ENCODE measurements around the gene SDF4. TPM values are rescaled to one million over a fixed set of nuclear protein-coding genes. Genes with fewer than 3 reads are reported as not detected.

SDF4 gene
- total and polyA plus RNA-seq, 2 of the 8 experiments (the other 6 are each of a cell fraction or from before 2014, with no cell fraction given), result 45.5 to 75.6 TPM

- Histone ChIP-seq H2AK5ac (ENCODE audit: low read depth, low read length) (no peak overlapping the region), H3K18ac (ENCODE audit: extremely low read depth, low read length) (no peak overlapping the region), H3K4ac (replicated peaks; ENCODE audit: insufficient read length, low read depth, low read length) (no peak overlapping the region), H2AFZ (ENCODE audit: low read length) (no peak overlapping the region), H2BK20ac (ENCODE audit: low read length) (no peak overlapping the region), H3K9ac (replicated peaks in 1 of 4; ENCODE audit: extremely low read depth in 1 of 4, low read depth in 3 of 4, low read length in 3 of 4) (no peak overlapping the region), H4K91ac (replicated peaks; ENCODE audit: insufficient read length, low read length) (no peak overlapping the region), H2BK12ac (ENCODE audit: low read depth, low read length) (no peak overlapping the region; the same call in 1 of the 2 replicates), H2BK120ac (replicated peaks; ENCODE audit: low read depth, low read length) (no peak overlapping the region), H4K20me1 (replicated peaks in 1 of 2; ENCODE audit: control insufficient read depth in 1 of 2, insufficient read depth in 2 of 2, low read length in 2 of 2) (peaks cover 3 to 10% of the 10 kb centered on the region in 2 experiments), H3K4me2 (ENCODE audit: insufficient read depth in 1 of 2, low read depth in 2 of 2, low read length in 2 of 2) (no peak overlapping the region), H3K23ac (ENCODE audit: insufficient read length) (no peak overlapping the region), H3K4me3 (ENCODE audit: extremely low read depth in 1 of 4, insufficient read depth in 2 of 4, low read depth in 3 of 4, low read length in 4 of 4) (no peak overlapping the region), H3K4me1 (replicated peaks in 1 of 4; ENCODE audit: control insufficient read depth in 3 of 4, insufficient read depth in 4 of 4, low read length in 3 of 4) (no peaks in the 10 kb centered on the region; a peak in 1 of 7 replicates), H3K14ac (ENCODE audit: insufficient read length) (no peak overlapping the region), H3K23me2 (ENCODE audit: low read depth, low read length) (no peaks in the 10 kb centered on the region), H3K9me3 (ENCODE audit: insufficient read depth in 2 of 2, low read depth in 1 of 2, low read length in 1 of 2) (no peaks in the 10 kb centered on the region), H2BK15ac (ENCODE audit: low read length) (no peak overlapping the region), H3K79me2 (ENCODE audit: control insufficient read depth in 1 of 2, insufficient read depth in 2 of 2, low read length in 2 of 2) (no peaks in the 10 kb centered on the region), H4K5ac (ENCODE audit: insufficient read length, low read depth, low read length) (no peak overlapping the region), H3K27me3 (replicated peaks in 1 of 4; ENCODE audit: control insufficient read depth in 3 of 4, extremely low read depth in 1 of 4, insufficient read depth in 3 of 4, low read length in 3 of 4) (no peaks in the 10 kb centered on the region), H3K56ac (replicated peaks; ENCODE audit: insufficient read length, low read depth, low read length) (no peak overlapping the region), H3K79me1 (ENCODE audit: low read depth, low read length) (peaks cover 2% of the 10 kb centered on the region; the same call in 1 of the 2 replicates), H3K27ac (ENCODE audit: low read depth, low read length) (no peak overlapping the region), H3K36me3 (ENCODE audit: control insufficient read depth in 2 of 4, insufficient read depth in 4 of 4, low read length in 3 of 4) (peaks cover 0 to 18% (median 5%) of the 10 kb centered on the region in 4 experiments; a peak in 5 of 8 replicates), H2BK5ac (ENCODE audit: low read depth, low read length) (no peak overlapping the region), H4K8ac (ENCODE audit: extremely low read depth, insufficient read depth, low read length) (no peak overlapping the region; the same call in 1 of the 2 replicates)
- ChIA-PET CTCF (ENCODE audit: partially characterized antibody) (interaction anchor here (0.7 to 1.9 kb wide), 9 partner anchors 9 to 232 kb away, joined by 3 to 12 read pairs (median 3); no protein-coding TSS in a partner anchor), POLR2A (ENCODE audit: partially characterized antibody) (interaction anchor here (0.6 to 4.3 kb wide), 6 partner anchors 11 to 815 kb away, joined by 3 to 15 read pairs (median 4); partner anchors contain the start of gene B3GALT6)
- 91% methylated on average over 20 of the region's 21 CpGs; no CpG with 5 or more reads in 1 of the 2 experiments for WGBS, 2 experiments (ENCODE audit: extremely low coverage in 1 of 2, insufficient coverage in 1 of 2, insufficient read length in 1 of 2, insufficient replicate concordance in 2 of 2, low coverage in 1 of 2, low lambda C conversion rate in 2 of 2, missing lambda C conversion rate in 1 of 2)
- TF ChIP-seq BACH1 (IDR thresholded peaks at IDR 0.05; ENCODE audit: low read length), result no peak
- TF ChIP-seq NRF1 (IDR thresholded peaks at IDR 0.05; ENCODE audit: low read depth, low read length), result no peak
- TF ChIP-seq, protein P1, sequence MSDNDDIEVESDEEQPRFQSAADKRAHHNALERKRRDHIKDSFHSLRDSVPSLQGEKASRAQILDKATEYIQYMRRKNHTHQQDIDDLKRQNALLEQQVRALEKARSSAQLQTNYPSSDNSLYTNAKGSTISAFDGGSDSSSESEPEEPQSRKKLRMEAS (IDR thresholded peaks at IDR 0.05), result no peak
- no peak for TF ChIP-seq TCF12 (IDR thresholded peaks at IDR 0.05; ENCODE audit: low read depth, low read length)
- no peak for TF ChIP-seq KDM4A (IDR thresholded peaks at IDR 0.05; ENCODE audit: low read depth, low read length, severe bottlenecking)
- DNase-seq (ENCODE audit: low read depth in 1 of 2, low spot score in 2 of 2), result no peak
- no peak for FAIRE-seq
Observed at GRCh38 chr1:1215881-1216605, 15.8 kb downstream of the SDF4 start.

Measured in H1 (cell line).